Fibroblast of lung (primary cell): ENCODE results near the gene HOXC11. TPM values are rescaled to one million over a fixed set of nuclear protein-coding genes. Genes with fewer than 3 reads are reported as not detected.

Experiments
- DNase-seq, 2 donors: peaks; one replicate each; pipeline versions ENCODE4 v3.0.0 to v3.0.0-alpha.2; 2010; ENCODE audit warnings: low read depth in 2 of 2
- H2AFZ ChIP-seq: 2 replicates; pipeline ENCODE4 v1.5.1; 2012; ENCODE audit warnings: low read length, control low read depth, inconsistent platforms
- H3K27ac ChIP-seq: 2 replicates; pipeline ENCODE4 v1.5.1; 2011; ENCODE audit warnings: low read length, control low read depth; ENCODE audit not compliant: insufficient read depth
- H3K27me3 ChIP-seq: 2 replicates; pipeline ENCODE4 v1.5.1; 2011; ENCODE audit warnings: mild to moderate bottlenecking, low read length; ENCODE audit not compliant: control insufficient read depth, insufficient read depth
- H3K36me3 ChIP-seq: 2 replicates; pipeline ENCODE4 v1.5.1; 2011; ENCODE audit warnings: low read length; ENCODE audit not compliant: control insufficient read depth, insufficient read depth
- H3K4me1 ChIP-seq: 2 replicates; pipeline ENCODE4 v1.5.1; 2011; ENCODE audit warnings: low read length; ENCODE audit not compliant: control insufficient read depth, insufficient read depth; ENCODE audit errors: extremely low read depth
- H3K4me2 ChIP-seq: 2 replicates; pipeline ENCODE4 v1.5.1; 2011; ENCODE audit warnings: low read length, control low read depth; ENCODE audit not compliant: insufficient read depth; ENCODE audit errors: extremely low read depth
- H3K4me3 ChIP-seq, 4 experiments: fragments of 200-600 bp in 1 of 4; sonication (generic) in 1 of 4; replicated peaks in 1 of 4; 2 replicates each; pipeline ENCODE4 v1.5.1; 2011 to 2016; ENCODE audit warnings: low read length in 4 of 4, low read depth in 3 of 4, mild to moderate bottlenecking in 3 of 4, control low read depth in 2 of 4, inconsistent platforms in 1 of 4, mixed read lengths in 1 of 4; ENCODE audit not compliant: insufficient read depth in 1 of 4; ENCODE audit errors: control extremely low read depth in 1 of 4
- H3K79me2 ChIP-seq: 2 replicates; pipeline ENCODE4 v1.5.1; 2012; ENCODE audit warnings: mild to moderate bottlenecking, low read length, inconsistent platforms; ENCODE audit not compliant: control insufficient read depth, insufficient read depth
- H3K9ac ChIP-seq: 2 replicates; pipeline ENCODE4 v1.5.1; 2011; ENCODE audit warnings: mild to moderate bottlenecking, low read length, control low read depth; ENCODE audit not compliant: insufficient read depth
- H3K9me3 ChIP-seq: 2 replicates; pipeline ENCODE4 v1.5.1; 2012; ENCODE audit warnings: low read depth, low read length; ENCODE audit not compliant: control insufficient read depth, insufficient read depth
- H4K20me1 ChIP-seq: 2 replicates; pipeline ENCODE4 v1.5.1; 2011; ENCODE audit warnings: low read length; ENCODE audit not compliant: control insufficient read depth, insufficient read depth; ENCODE audit errors: extremely low read depth
- EZH2 ChIP-seq: IDR thresholded peaks from 2 replicates; pipeline ENCODE4 v1.5.1; 2012; ENCODE audit warnings: low read length, control low read depth, mild to moderate bottlenecking; ENCODE audit errors: missing control alignments
- polyA plus RNA-seq, 2 donors: library from polyadenylated mRNA; depleted of rRNA in 1 of 2; stranded (reverse) in 1 of 2; unstranded in 1 of 2; fragments of >200 nt; gene quantifications; 2 replicates each; pipeline ENCODE4 v1.2.1, GENCODE V29; 2011 to 2012; ENCODE audit warnings: missing spikeins in 1 of 2
- total RNA-seq: library from RNA; depleted of rRNA; stranded (reverse); fragments of >200 nt; gene quantifications from 2 replicates; pipeline ENCODE4 v1.2.1, GENCODE V29; 2014
- TF ChIP-seq, protein P1 (sequence below), 2 donors: IDR thresholded peaks in 1 of 2; conservative IDR thresholded peaks in 1 of 2; 1 replicate in 1 of 2; 2 replicates in 1 of 2; pipeline ENCODE4 v1.5.1; 2011 to 2012; ENCODE audit warnings: low read length in 2 of 2, control low read depth in 1 of 2, inconsistent platforms in 1 of 2, low read depth in 1 of 2, mild to moderate bottlenecking in 1 of 2

Gene HOXC11
- total and polyA plus RNA-seq, 2 donors (not counting 1 experiment from before 2014, with no cell fraction given): not detected

DNA sequence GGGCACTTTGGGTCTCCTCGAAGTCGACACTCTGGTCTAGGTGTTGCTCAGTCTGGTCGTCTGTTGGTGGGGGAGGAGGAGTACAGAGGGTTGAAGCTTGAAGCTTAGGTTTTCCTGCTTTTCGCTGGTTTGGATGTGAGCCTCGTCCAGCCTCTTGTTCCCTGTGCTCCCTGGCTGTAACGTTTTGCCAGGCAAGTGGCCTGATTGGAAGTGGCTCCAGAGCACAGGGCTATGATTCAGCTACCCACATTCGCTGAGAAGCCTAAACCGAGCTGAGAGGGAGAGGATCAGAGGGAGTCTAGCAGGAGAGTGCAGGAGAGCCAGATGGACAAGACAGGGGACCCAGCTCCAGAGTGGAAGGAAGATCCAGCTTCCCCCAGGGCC lies 18.1 kb downstream of the HOXC11 start:
- Histone ChIP-seq H3K4me2 (no peak overlapping the region), H3K27ac (no peak overlapping the region), H3K4me1 (no peaks in the 10 kb centered on the region), H4K20me1 (no peaks in the 10 kb centered on the region), H2AFZ (no peak overlapping the region), H3K4me3 (no peak overlapping the region), H3K36me3 (no peaks in the 10 kb centered on the region), H3K9ac (no peak overlapping the region), H3K79me2 (no peaks in the 10 kb centered on the region), H3K9me3 (no peaks in the 10 kb centered on the region), H3K27me3 (peaks cover 92% of the 10 kb centered on the region)
- DNase-seq: no peak
- TF ChIP-seq, protein P1, sequence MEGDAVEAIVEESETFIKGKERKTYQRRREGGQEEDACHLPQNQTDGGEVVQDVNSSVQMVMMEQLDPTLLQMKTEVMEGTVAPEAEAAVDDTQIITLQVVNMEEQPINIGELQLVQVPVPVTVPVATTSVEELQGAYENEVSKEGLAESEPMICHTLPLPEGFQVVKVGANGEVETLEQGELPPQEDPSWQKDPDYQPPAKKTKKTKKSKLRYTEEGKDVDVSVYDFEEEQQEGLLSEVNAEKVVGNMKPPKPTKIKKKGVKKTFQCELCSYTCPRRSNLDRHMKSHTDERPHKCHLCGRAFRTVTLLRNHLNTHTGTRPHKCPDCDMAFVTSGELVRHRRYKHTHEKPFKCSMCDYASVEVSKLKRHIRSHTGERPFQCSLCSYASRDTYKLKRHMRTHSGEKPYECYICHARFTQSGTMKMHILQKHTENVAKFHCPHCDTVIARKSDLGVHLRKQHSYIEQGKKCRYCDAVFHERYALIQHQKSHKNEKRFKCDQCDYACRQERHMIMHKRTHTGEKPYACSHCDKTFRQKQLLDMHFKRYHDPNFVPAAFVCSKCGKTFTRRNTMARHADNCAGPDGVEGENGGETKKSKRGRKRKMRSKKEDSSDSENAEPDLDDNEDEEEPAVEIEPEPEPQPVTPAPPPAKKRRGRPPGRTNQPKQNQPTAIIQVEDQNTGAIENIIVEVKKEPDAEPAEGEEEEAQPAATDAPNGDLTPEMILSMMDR (conservative IDR thresholded peaks at IDR 0.05 in 1 of 2, IDR thresholded peaks at IDR 0.05 in 1 of 2; ENCODE audit: low read depth in 1 of 2, low read length in 2 of 2): no peak
- peak; percentile 94 for TF ChIP-seq EZH2

DNA sequence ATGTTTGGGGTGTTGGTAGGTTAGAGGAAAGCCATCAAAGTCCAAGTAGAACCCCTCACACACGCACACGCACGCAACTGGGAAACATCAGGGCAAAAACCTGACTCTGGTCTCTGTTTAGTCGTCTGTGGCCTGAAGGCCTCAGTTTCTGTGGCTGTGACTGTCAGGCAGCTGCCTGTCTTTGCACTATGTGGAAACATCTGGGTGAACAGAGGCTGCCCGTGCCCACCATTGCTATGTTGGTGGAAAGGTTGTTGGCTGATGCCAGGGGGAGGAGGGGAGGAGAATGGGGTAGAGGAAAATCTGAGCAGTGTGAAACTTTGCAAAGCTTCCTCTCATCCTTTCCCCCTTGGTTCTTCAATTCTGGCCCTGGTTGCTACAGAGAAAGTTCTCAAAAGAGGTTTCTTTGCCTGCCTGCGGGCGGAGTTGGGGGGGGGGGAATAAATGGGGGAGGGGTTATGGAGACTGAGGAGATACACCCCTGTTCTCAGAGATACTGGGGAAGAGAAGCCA lies 19.5 kb downstream of the HOXC11 start:
- Histone ChIP-seq H2AFZ (no peak overlapping the region), H3K27ac (no peak overlapping the region), H3K4me1 (no peaks in the 10 kb centered on the region), H3K27me3 (peaks cover 91% of the 10 kb centered on the region), H3K9ac (no peak overlapping the region), H3K36me3 (no peaks in the 10 kb centered on the region), H3K9me3 (no peaks in the 10 kb centered on the region), H4K20me1 (no peaks in the 10 kb centered on the region), H3K79me2 (no peaks in the 10 kb centered on the region), H3K4me3 (no peak overlapping the region), H3K4me2 (no peak overlapping the region)
- no peak for DNase-seq
- peak; percentile 35 for TF ChIP-seq EZH2
- TF ChIP-seq, protein P1 (conservative IDR thresholded peaks at IDR 0.05 in 1 of 2, IDR thresholded peaks at IDR 0.05 in 1 of 2; ENCODE audit: low read depth in 1 of 2, low read length in 2 of 2): no peak

DNA sequence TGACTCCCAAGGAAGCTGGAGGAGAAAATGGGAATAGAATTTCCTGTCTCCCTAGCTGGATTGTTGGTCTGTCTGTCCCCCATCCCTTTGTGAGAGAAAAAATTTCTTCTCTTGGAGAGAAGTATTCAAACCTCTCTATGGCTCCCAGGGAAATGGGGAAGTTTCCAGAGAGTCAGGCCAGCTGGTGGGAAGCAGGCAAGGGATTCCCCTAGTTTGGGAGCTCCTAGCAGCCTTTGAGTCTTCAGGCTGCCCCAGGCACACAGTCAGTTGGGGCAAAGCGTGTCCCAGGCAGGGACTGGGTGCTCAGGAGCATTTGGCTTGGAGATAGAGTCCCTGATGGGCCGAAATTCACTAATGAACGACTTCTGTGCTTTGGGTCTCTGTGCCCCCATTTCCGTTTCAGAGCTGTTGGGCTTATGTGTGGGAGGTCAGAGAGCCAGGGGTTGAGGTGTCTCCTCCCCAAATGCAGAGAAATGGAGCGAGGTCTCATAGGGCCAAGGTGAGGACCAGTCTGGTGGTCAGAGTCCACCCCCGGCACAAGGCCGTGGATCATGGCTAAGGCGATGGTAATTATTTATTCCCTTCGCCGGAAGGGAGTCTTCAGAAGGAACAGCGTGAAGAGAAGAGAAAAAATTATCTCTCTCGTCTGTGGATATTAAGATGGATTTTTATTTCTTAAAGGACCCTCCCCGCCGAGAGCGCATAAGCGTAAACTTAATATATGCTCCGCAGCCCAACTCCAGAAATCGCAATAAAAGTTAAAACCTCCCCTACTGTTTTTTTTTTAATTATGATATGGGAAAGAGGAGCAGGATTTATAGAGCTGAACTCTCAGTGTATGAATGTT lies 20.5 kb downstream of the HOXC11 start:
- Histone ChIP-seq H3K4me3 (no peak overlapping the region), H3K36me3 (no peaks in the 10 kb centered on the region), H4K20me1 (no peaks in the 10 kb centered on the region), H3K4me1 (no peaks in the 10 kb centered on the region), H3K27me3 (peaks cover 89% of the 10 kb centered on the region), H3K27ac (no peak overlapping the region), H3K79me2 (no peaks in the 10 kb centered on the region), H2AFZ (no peak overlapping the region), H3K4me2 (no peak overlapping the region), H3K9me3 (no peaks in the 10 kb centered on the region), H3K9ac (no peak overlapping the region)
- no peak for TF ChIP-seq EZH2
- DNase-seq: no peak
